ENCODE data around the gene STAT1.

The STAT1 gene

GRCh38 chr2:191030521-191031154 lies 16.7 kb upstream of the STAT1 start:
- no peak for DNase-seq

DNA sequence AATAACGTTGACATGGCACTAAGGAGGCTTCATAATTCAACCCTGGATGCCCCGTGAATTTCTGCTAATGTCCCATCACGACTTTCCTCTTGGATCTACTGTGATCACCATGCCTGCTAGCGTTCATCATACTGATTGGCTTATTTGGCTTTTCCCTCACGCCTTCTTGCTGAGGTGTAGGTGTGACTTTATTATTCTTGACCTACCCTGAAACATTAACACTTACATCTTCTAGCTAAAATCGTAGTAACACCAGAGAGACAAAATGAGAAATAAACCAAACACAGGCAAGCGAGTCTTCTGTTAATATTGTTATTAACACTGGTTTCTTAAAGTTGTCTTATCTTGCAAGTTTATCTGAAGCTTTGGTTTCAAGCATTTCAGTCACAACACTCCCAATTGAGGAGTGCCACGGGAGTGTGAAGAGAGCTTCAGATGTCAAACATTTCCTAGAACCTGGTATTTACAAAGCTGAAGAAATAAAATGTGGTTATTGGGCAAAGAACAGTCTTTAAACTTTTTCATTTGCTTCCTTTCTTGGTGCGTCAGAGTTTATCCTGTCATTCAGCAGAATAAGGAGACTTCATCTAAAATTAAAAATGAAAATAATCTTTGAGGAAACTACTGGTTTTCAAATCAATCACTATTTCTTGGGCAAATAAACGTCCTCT lies 15.4 kb upstream of the STAT1 start:
- no peak for DNase-seq

DNA sequence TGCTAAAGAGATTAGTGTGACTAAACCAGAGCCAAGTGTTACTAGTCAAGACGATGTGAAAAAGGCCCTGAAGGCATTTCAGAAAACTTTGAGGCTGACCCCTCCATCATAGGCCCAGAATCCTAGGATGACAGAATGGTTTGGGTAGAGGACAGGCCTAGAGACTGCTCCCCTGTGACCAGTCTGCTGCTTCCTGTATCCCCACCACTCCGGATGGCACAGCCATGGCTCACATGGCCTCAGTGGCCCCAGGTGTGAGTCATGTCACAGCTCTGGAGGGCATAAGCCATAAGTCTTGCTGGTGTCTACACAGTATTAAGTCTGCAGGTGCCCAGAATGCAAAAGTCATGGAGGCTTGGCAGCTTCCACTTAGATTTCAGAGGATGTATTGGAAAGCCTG lies 12.4 kb upstream of the STAT1 start:
- DNase-seq, result no peak

DNA sequence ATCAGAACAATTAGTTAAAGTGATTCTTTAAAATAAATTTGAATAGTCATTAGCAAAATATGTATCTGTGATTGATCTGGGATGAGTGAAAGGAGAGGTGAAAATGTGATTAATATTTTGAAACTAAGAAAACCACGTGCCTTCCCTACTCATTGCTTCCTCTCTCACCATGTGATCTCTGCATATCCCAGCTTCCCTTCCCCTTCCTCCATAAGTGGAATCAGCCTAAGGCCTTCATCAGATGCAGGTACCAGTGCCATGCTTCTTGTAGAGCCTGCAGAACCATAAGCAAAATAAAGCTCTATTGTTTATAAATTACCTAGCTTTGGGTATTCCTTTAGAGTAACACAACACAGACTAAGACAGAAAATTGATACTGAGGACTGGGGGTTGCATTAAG lies 11.2 kb upstream of the STAT1 start:
- no peak for DNase-seq

DNA sequence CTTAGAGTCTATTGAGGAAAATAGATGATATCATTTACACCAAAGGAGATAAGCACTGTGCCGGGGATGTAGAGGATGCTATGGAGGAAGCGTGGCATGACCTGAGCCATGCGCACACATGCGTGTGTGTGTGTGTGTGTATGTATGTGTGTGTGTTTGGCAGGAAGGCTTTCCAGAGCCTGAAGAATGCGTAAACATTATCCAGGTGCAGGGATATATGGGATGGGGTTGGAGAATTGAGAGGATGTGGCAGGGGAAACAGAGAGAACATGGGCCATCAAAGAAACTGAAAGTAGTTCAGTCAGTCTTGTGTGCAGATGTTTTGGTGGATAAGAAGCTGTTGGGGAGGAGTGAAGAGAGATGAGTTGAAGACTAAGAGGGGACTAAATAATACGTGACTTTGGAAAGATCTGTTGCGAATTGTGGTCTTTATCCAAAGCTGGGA lies 9.3 kb upstream of the STAT1 start:
- DNase-seq, result no peak

- DNase-seq, result peak; percentile 53 to 59
Measured at GRCh38 chr2:191020742-191021381, 6.9 kb upstream of the STAT1 start.

- DNase-seq, result peak; percentile 91 to 94
Measured at GRCh38 chr2:191020221-191020741, 6.3 kb upstream of the STAT1 start.

DNA sequence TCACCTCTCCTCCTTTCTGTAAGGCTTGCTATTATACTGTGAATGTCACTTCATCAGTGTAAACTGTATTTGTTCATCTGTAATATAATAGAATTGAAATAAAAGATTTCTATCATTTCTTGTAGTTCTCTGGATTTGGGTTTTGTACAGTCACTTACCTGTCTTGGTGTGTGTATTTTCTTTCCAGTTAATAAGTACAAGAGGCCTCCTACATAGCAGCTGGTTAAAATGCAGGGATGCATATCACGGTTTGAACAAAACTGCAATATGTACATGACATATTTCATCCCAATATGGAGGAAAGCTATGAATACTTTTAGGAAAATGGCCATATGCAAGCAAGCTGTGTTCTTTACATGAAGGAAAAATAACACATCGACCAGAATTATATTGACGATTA lies 5.4 kb upstream of the STAT1 start:
- no peak for DNase-seq

- DNase-seq, result peak in 1 of 2 experiments; percentile 43
Measured at GRCh38 chr2:191018643-191019119, 4.7 kb upstream of the STAT1 start.

GRCh38 chr2:191018048-191018447 lies 4.1 kb upstream of the STAT1 start:
- DNase-seq, result no peak

DNA sequence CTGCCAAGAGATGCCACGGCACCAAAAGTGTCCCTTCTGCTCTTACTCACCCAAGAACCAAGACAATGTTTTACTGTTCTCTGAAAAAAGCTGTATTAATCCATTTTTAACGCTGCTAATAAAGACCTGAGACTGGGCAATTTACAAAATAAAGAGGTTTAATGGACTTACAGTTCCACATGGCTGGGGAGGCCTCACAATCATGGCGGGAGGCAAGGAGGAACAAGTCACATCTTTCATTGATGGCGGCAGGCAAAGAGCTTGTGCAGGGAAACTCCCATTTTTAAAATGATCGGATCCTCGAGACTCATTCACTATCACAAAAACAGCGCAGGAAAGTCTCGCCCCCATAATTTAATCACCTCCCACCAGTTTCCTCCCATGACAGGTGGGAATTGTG lies 1.9 kb upstream of the STAT1 start:
- no peak for DNase-seq

DNA sequence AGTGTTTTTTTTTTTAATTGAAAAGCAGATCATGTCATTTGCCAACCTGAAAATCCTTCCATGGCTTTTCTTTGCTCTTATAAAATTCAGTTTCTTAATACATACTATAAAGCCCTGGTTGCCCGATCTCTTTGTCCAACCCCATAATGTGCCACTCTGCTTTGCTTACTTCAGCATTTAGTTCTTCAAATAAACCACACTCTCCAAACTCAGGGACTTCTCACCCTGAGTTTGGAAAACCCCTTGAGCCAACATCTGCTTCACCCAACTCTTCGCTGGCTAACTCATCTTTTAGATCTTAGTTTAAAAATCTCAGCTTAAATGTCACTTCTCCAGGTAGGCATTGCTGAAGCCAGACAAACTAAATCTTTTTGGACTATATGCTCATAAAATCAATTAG lies 1.3 kb upstream of the STAT1 start:
- DNase-seq, result no peak

DNA sequence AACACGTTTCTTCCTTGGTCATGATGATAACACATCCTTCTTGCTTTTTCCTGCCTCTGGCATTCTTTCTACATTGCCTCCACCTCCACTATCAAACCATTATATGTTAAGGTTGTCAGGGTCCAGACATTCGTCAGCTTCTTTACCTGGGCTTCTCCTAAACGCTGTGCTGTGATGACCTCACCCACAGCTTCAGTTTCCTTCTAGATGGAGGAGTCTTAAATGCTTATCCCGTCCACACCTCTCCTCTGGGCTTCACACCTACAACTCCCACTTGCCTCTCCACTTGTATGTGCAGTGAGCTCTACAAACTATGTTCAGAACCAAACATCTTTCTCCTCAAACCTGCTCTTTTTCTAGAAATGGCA lies 666 bp upstream of the STAT1 start:
- no peak for DNase-seq

DNA sequence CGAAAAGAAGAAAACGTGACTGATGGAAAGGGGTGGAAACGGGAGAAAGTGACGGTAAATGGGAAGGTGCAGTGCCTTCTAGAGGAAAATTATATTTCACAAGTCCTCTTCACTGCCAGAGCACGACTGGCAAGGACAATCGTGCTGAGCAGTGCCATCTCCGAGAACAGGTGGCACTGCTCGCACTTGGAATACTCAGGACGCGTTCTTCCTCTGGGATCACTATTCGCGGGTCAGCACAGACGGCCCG lies 364 bp downstream of the STAT1 start:
- no peak for DNase-seq

DNA sequence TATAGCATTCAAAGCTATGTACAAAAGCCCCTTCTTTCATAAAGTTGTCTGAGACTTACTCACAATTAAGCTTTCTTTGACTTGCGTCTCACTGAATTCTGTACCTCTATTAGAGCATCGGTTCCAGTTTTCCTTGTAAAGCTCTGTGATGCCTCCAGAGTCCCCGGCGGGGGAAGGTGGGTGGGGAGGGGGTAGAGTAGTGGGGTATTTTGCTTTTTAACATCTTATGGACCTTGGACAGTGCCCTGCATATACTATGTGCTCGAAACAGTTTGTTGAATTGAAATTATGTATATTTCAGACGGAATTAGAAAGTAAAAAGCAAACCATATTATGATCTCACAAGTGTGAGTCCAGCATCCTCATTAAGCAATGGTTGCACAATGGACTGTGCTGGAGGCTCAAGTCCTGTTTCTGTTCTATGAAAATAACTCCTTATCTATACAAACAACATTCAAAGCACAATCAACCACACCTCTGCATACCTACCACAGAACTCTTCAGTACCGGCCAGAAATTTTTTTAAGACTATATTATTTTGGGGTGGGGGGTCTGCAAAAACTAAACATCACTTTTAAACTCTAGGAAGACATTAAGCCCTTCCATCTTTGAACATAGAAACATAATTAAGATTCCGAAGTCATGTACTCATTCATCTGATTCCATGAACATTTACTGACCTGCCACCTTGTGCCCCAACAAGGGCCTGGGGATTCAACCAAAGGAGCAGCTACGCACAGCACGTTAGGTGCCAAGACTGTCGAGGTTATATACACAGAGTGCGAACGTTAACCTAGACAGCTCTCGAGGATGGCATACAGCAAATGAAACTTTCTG lies 908 bp downstream of the STAT1 start:
- DNase-seq, result no peak

- DNase-seq, result no peak
Measured at GRCh38 chr2:191012346-191012745, 1.6 kb downstream of the STAT1 start.

- no peak for DNase-seq
Measured at GRCh38 chr2:191010887-191011885, 2.8 kb downstream of the STAT1 start.

- no peak for DNase-seq
Measured at GRCh38 chr2:191009541-191010374, 4.2 kb downstream of the STAT1 start.

DNA sequence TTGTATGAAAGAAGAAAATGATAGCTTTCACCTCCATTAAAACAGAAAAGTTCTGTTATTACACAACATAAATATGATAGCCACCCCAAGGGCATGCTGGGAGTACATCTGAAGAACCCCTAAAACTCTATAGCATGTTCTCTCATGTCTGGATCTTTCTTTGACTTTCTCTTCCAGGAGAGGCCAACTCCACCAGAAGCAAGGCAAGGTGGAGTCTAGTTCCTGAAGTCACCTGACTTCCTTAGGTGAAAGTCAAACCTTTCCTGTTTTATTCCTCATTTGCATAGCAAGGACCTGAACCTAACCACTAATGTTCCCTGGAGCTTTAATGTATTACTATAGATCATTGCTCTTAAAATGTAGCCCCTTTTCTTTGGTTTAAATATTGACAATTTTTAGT lies 5.7 kb downstream of the STAT1 start:
- DNase-seq, result no peak

DNA sequence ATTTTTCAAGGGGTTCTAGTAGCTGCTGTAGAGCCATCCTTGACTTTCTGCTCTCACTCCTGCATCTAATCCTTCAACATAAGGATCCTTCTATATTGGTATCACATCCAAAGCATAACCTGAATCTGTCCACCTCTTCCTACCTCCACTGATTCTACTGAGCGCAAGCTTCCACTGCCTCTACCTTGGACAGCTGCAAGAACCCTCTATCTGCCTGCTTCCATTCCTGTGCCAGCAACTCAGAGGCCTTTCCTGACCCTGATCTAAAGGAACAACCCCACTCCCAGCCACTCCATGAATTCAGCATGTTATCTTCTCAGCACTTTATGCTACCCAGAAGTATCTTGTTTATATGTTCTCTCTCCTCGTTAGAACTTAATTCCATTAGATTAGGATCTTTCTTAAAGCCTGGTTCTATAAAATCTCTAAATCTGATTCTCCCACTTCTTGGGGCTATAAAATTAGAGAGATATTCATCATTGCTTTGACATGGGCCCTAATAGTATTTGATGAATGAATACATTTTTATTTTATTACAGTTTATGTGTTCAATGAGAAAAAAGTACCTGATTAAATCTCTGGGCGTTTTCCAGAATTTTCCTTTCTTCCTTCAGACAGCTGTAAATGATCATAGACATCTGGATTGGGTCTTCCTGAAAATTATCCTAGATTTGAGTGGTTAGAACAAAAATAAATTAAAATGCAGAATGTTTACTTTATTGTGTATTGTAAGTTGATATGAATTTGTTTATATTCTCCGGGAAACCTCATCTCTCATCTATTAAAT lies 6.8 kb downstream of the STAT1 start:
- DNase-seq, result no peak
